LHCN-M2 (cell line): Measurements from ENCODE around the gene PVALEF. TPM values are rescaled to one million over a fixed set of nuclear protein-coding genes. Genes with fewer than 3 reads are reported as not detected.
A peak's percentile ranks its signal among the peaks of the same experiment; 100 is the strongest.
"Not testable (repeated sequence)": the region's sequence is repeated elsewhere in the genome, so short reads cannot be mapped to it uniquely, and the experiment has no call there.

Source experiments
- DNase-seq: peaks from one replicate; pipeline ENCODE4 v3.0.0-alpha.2; 2012; ENCODE audit warnings: low read depth
- total RNA-seq: library from RNA; depleted of rRNA; stranded (reverse); fragments of >200 nt; gene quantifications from 2 replicates; pipeline ENCODE4 v1.2.3, GENCODE V29; 2014

PVALEF gene
- total RNA-seq, 1 experiment from 2014 or later = not detected

- DNase-seq = no peak
Observed at GRCh38 chr17:81143717-81144422, 21.4 kb upstream of the PVALEF start.

- DNase-seq = no peak
Observed at GRCh38 chr17:81144423-81144781, 20.9 kb upstream of the PVALEF start.

GRCh38 chr17:81146208-81146607 is 19.1 kb upstream of the PVALEF start:
- not testable (repeated sequence) for DNase-seq

- no peak for DNase-seq
Observed at GRCh38 chr17:81147701-81148100, 17.6 kb upstream of the PVALEF start.

- no peak for DNase-seq
Observed at GRCh38 chr17:81148571-81148970, 16.7 kb upstream of the PVALEF start.

- no peak for DNase-seq
Observed at GRCh38 chr17:81148986-81149533, 16.2 kb upstream of the PVALEF start.

GRCh38 chr17:81150377-81151077 is 14.8 kb upstream of the PVALEF start:
- no peak for DNase-seq

GRCh38 chr17:81151278-81151677 is 14.0 kb upstream of the PVALEF start:
- no peak for DNase-seq

GRCh38 chr17:81152288-81152828 is 12.9 kb upstream of the PVALEF start:
- no peak for DNase-seq

- DNase-seq = peak; percentile 85
Observed at GRCh38 chr17:81153340-81153803, 11.9 kb upstream of the PVALEF start.

GRCh38 chr17:81154016-81154415 is 11.3 kb upstream of the PVALEF start:
- not testable (repeated sequence) for DNase-seq

GRCh38 chr17:81154961-81155360 is 10.3 kb upstream of the PVALEF start:
- no peak for DNase-seq

- DNase-seq = no peak
Observed at GRCh38 chr17:81156866-81157805, 8.2 kb upstream of the PVALEF start.

GRCh38 chr17:81157848-81158687 is 7.2 kb upstream of the PVALEF start:
- DNase-seq = no peak

GRCh38 chr17:81158688-81159590 is 6.4 kb upstream of the PVALEF start:
- DNase-seq = no peak

- no peak for DNase-seq
Observed at GRCh38 chr17:81159611-81160265, 5.6 kb upstream of the PVALEF start.

GRCh38 chr17:81160306-81160705 is 5.0 kb upstream of the PVALEF start:
- no peak for DNase-seq

- DNase-seq = no peak
Observed at GRCh38 chr17:81160747-81161453, 4.4 kb upstream of the PVALEF start.
